GM06990 (cell line): ENCODE results near the gene NAA80.
"Not testable (repeated sequence)": the region's sequence is repeated elsewhere in the genome, so short reads cannot be mapped to it uniquely, and the experiment has no call there.

Experiments
- DNase-seq: peaks from one replicate; pipeline ENCODE4 v3.0.0-alpha.2; 2011; ENCODE audit not compliant: insufficient read length; ENCODE audit errors: extremely low read depth
- H3K27me3 ChIP-seq: replicated peaks from 2 replicates; pipeline ENCODE4 v1.6.0; 2011; ENCODE audit warnings: low read length; ENCODE audit not compliant: control insufficient read depth, insufficient read depth
- H3K36me3 ChIP-seq: 2 replicates; pipeline ENCODE4 v1.5.1; 2011; ENCODE audit warnings: low read length; ENCODE audit not compliant: control insufficient read depth, insufficient read depth
- H3K4me3 ChIP-seq: replicated peaks from 2 replicates; pipeline ENCODE4 v1.5.1; 2011; ENCODE audit warnings: low read depth, mild to moderate bottlenecking, control low read depth, low read length
- TF ChIP-seq, protein P1 (sequence below): IDR thresholded peaks from 2 replicates; pipeline ENCODE4 v1.5.1; 2011; ENCODE audit warnings: low read length, control low read depth, mild to moderate bottlenecking, inconsistent platforms; ENCODE audit not compliant: insufficient read depth, poor library complexity, severe bottlenecking

The NAA80 gene

DNA sequence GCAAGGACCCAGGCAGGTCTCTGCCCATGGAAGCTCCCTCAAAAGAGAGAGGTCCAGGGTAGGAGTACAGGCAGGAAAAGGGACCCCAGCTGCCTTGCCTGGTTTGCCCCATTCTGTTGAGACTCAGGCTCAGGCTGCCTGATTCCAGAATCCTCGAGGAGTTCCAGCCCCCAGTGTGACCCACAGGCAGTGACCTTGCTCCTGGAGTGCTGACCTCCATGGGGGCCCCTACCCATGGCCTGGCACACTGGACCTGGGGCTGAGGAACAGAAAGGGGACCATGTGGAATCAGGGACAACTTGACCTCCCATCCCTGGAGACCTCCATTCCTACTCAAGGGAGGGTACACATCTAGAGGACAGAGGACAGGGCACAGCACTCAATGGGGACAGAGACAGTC lies 33.6 kb downstream of the NAA80 start:
- DNase-seq, result no peak
- Histone ChIP-seq H3K4me3 (no peak overlapping the region), H3K36me3 (no peaks in the 10 kb centered on the region; the same call in 1 of the 2 replicates), H3K27me3 (no peaks in the 10 kb centered on the region)
- TF ChIP-seq, protein P1, sequence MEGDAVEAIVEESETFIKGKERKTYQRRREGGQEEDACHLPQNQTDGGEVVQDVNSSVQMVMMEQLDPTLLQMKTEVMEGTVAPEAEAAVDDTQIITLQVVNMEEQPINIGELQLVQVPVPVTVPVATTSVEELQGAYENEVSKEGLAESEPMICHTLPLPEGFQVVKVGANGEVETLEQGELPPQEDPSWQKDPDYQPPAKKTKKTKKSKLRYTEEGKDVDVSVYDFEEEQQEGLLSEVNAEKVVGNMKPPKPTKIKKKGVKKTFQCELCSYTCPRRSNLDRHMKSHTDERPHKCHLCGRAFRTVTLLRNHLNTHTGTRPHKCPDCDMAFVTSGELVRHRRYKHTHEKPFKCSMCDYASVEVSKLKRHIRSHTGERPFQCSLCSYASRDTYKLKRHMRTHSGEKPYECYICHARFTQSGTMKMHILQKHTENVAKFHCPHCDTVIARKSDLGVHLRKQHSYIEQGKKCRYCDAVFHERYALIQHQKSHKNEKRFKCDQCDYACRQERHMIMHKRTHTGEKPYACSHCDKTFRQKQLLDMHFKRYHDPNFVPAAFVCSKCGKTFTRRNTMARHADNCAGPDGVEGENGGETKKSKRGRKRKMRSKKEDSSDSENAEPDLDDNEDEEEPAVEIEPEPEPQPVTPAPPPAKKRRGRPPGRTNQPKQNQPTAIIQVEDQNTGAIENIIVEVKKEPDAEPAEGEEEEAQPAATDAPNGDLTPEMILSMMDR, result no peak

DNA sequence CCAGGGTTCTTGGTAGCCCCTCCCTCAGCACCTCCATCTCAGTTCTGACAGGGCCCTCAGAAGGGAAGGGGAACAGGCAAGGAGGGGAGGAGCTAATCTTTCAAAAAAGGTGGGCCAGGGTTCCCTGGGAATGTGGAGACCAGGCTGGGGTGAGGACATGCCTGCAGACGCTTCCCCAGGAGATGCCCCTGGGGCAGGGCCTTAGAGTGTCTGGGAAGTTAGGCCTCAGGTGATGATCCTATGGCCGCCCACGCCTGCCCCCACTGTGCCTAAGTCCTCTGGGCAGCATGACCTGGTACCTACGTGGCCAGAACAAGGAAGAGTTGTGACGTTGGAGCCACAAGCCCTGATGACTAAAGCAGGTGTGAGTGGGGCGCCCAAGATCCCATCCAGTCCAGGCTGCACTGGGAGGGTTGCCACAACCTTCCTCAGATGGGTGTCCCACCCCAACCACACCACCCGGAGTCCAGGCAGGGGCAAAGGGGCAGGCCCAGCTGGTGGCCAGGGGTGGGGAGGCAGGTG lies 34.2 kb downstream of the NAA80 start:
- Histone ChIP-seq H3K27me3 (no peaks in the 10 kb centered on the region), H3K4me3 (no peak overlapping the region), H3K36me3 (no peaks in the 10 kb centered on the region; the same call in 1 of the 2 replicates)
- no peak for DNase-seq
- TF ChIP-seq, protein P1, result no peak

DNA sequence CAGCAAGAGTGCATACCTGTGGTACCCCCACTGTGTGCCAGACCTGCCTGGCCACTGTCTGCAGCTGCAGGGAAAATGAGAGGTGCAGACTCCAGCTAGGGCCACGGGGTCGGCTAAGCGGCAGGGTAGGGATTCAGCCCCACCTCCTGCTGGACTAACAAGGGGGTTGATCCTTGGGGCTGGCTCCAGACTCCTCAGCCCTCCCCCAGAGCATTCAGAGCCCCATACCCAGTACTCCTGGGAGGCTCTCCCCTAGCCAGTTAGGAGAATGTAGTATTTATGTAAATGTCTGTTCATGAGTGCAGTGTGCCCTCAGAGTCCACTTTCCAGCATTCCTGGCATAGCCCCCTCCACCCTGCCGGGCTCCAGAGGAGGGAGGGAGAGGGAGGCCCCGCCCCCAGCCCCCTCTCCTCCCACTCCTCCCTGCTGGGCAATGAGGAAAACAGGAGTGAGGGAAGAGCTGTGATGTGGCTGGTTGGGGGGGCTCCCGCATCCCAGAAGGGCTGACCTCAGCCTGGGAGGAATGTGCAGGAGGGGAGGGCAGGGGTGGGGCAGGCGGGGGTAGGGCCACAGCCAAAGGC lies 34.7 kb downstream of the NAA80 start:
- H3K27me3 ChIP-seq, result no peaks in the 10 kb centered on the region
- no peak overlapping the region for H3K4me3 ChIP-seq
- H3K36me3 ChIP-seq, result no peaks in the 10 kb centered on the region; the same call in 1 of the 2 replicates
- TF ChIP-seq, protein P1, result no peak
- DNase-seq, result no peak

DNA sequence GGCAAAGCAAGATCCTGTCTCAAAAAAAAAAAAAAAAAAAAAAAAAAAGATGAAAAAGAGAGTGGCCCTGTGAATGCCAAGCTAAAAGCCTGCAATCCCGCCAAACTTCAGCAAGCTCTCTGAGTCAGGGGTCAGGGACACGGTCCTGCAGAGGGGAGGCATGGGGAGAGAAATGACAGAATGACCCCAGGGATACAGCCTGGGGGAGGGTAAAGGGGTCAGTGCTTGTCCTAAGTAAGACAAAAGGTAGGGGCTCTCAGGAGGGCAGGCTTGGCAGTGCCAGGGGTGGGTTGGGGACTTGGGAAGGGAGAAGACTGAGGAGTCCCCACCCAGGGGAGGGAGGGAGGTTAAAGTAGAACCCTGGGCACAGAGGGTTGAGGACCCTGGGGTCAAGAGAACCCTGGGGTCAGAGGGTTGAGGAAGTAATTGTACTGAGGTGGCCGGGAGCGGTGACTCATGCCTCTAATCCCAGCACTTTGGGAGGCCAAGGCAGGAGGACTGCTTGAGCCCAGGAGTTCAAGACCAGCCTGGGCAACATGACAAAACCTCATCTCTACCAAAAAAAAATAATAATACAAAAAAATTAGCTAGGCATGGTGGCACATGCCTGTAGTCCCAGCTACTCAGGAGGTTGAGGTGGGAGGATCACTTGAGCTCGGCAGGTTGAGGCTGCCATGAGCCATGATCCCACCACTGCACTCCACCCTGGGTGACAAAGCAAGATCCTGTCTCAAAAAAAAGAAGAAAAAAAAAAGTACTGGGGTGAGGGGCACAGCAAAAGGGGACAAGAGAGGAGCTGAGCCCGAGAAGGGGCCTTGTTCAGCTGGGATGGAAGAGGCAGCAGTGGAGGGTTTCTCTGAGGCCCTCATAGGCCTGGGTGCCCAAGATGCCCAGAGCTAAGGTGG lies 35.5 kb downstream of the NAA80 start:
- TF ChIP-seq, protein P1, result no peak
- H3K27me3 ChIP-seq, result no peaks in the 10 kb centered on the region
- peaks cover 2% of the 10 kb centered on the region for H3K36me3 ChIP-seq
- H3K4me3 ChIP-seq, result no peak overlapping the region
- DNase-seq, result no peak

DNA sequence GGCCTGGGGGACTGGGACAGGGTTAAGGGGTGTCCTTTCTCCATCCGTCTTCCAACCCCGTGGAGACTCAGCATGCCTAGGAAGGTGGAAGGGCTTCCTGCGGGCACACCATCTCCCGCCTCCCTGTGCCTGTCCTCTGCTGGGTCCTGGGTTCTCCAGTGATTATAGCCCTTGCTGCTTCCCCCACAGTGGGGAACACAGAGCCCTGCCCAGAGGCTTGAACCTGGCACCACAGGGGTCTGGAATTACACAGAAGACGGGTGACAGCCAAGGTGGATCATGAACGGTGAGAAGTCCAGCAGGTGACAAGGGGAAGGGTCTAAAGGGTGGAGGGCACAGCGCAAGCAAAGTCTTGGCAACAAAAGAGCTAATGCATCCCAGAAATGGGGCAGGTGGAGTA lies 36.4 kb downstream of the NAA80 start:
- TF ChIP-seq, protein P1, result no peak
- Histone ChIP-seq H3K4me3 (no peak overlapping the region), H3K27me3 (no peaks in the 10 kb centered on the region), H3K36me3 (peaks cover 8% of the 10 kb centered on the region)
- DNase-seq, result no peak

DNA sequence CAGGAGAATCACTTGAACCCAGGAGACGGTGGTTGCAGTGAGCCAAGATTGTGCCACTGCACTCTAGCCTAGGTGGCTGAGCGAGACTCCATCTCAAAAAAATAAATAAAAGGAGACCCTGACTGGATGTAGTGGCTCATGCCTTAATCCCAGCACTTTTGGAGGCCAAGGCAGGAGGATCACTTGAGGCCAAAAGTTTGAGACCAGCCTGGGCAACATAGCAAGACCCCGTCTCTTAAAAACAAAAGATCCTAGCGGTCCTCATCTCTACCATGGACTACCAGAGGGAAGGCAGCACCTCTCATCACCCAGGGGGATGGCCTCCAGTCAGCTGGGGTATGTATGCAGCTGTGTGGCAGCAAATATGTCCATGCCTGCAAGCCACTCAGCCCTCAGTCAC lies 37.0 kb downstream of the NAA80 start:
- DNase-seq, H3K4me3 ChIP-seq, H3K27me3 ChIP-seq: not testable (repeated sequence)
- peaks cover 13% of the 10 kb centered on the region for H3K36me3 ChIP-seq
